Type B pancreatic cell (in vitro differentiated cells): ENCODE data around the gene SMS. TPM values are rescaled to one million over a fixed set of nuclear protein-coding genes. Genes with fewer than 3 reads are reported as not detected.

Experiments
- DNase-seq: peaks from one replicate; pipeline ENCODE4 v3.0.0; 2021; ENCODE audit warnings: mixed read lengths; ENCODE audit not compliant: unreplicated experiment; ENCODE audit errors: extremely low spot score
- H3K27ac Mint-ChIP-seq: 2 replicates; pipeline ENCODE4 v1.8.0; 2021; ENCODE audit warnings: mild to moderate bottlenecking, mixed read lengths
- H3K27me3 Mint-ChIP-seq: 2 replicates; pipeline ENCODE4 v1.8.0; 2021; ENCODE audit warnings: mixed read lengths
- H3K36me3 Mint-ChIP-seq: 2 replicates; pipeline ENCODE4 v1.8.0; 2021; ENCODE audit warnings: mixed read lengths
- H3K4me1 Mint-ChIP-seq: one replicate; pipeline ENCODE4 v1.8.0; 2021; ENCODE audit warnings: mixed read lengths; ENCODE audit not compliant: unreplicated experiment
- H3K4me3 Mint-ChIP-seq: 2 replicates; pipeline ENCODE4 v1.8.0; 2021; ENCODE audit warnings: mild to moderate bottlenecking, mixed read lengths
- H3K9me3 Mint-ChIP-seq: 2 replicates; pipeline ENCODE4 v1.8.0; 2021; ENCODE audit warnings: mixed read lengths
- total RNA-seq: library from RNA; stranded (reverse); gene quantifications from 2 replicates; pipeline ENCODE4 v1.2.1, GENCODE V29; 2021; ENCODE audit warnings: low replicate concordance
- TF ChIP-seq, protein P1 (sequence below): fragments of 200-600 bp; sonication (generic); conservative IDR thresholded peaks from 2 replicates; pipeline ENCODE4 v1.5.0; 2021; ENCODE audit warnings: antibody characterized with exemption, mild to moderate bottlenecking

The SMS gene
- total RNA-seq, 1 donor from 2014 or later = 138 TPM

DNA sequence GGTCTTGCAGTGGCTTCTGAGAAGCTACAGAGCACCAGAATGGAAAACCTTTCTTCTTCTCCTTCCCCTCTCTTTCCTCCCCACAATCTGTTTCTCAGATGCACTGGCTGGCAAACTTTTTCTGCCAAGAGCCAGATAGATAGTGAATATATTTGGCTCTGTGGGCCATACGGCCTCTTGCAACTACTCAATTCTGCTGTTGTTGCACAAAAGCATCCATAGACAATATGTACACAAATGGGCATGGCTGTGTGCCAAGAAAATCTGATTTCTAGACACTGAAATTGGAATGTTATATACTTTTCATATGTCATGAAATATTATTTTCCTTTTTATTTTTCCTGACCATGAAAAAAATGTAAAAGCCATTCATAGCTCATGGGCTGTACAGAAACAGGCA lies 94.7 kb downstream of the SMS start:
- Mint-ChIP-seq H3K27me3 (no peaks in the 10 kb centered on the region), H3K36me3 (no peaks in the 10 kb centered on the region), H3K27ac (no peak overlapping the region), H3K4me1 (no peaks in the 10 kb centered on the region), H3K9me3 (no peaks in the 10 kb centered on the region), H3K4me3 (no peak overlapping the region)
- DNase-seq = no peak
- TF ChIP-seq, protein P1, sequence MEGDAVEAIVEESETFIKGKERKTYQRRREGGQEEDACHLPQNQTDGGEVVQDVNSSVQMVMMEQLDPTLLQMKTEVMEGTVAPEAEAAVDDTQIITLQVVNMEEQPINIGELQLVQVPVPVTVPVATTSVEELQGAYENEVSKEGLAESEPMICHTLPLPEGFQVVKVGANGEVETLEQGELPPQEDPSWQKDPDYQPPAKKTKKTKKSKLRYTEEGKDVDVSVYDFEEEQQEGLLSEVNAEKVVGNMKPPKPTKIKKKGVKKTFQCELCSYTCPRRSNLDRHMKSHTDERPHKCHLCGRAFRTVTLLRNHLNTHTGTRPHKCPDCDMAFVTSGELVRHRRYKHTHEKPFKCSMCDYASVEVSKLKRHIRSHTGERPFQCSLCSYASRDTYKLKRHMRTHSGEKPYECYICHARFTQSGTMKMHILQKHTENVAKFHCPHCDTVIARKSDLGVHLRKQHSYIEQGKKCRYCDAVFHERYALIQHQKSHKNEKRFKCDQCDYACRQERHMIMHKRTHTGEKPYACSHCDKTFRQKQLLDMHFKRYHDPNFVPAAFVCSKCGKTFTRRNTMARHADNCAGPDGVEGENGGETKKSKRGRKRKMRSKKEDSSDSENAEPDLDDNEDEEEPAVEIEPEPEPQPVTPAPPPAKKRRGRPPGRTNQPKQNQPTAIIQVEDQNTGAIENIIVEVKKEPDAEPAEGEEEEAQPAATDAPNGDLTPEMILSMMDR = no peak

DNA sequence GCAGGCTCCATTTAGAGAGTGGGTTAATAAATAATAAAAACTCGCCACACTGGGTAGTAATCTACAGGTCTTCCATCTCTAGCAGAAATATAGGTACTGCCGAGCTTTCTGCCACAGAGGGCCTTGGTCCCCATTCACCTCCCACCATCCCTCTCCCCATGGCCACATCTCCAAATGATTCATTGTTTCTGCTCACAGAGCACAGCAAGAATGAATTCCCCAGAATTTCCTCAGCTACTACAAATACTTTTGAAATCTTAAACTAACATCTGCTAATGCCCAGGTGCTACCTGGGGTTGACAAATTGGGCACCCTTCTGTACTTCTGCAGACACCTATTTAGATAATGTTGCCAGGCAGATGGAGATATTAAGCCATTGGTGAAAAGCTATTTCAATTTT lies 96.7 kb downstream of the SMS start:
- TF ChIP-seq, protein P1 = no peak
- Mint-ChIP-seq H3K27ac (no peak overlapping the region), H3K36me3 (no peaks in the 10 kb centered on the region), H3K4me3 (no peak overlapping the region), H3K4me1 (peaks cover 5% of the 10 kb centered on the region), H3K27me3 (no peaks in the 10 kb centered on the region), H3K9me3 (no peaks in the 10 kb centered on the region)
- DNase-seq = no peak

DNA sequence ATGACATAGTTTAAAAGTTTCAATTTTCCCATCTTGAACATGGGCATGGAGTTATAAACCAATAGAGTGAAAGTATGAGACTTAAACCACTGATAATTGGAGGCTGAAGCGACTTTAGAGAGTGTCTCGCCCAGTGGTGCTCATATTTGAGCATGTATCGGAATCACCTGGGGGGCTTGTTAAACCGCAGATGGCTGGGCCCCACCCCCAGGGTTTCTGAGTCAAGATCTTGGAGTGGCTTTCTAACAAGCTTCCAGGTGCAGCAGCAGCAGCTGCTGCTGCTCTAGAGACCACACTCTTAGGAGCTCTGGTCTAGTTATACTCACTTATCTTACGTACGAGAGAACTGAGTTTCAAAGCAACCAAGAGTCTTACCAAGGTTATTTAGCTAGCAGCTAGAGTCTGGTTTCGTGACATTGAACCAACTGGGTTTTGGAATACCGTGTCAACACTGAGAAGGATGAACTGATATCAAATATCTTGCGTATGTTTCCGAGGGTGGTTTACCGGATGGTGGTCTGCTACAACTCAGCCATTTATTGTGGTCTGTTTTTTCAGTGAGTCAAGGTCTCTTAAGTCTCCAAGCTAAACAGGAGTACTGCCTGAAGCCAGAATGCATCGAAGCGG lies 97.5 kb downstream of the SMS start:
- Mint-ChIP-seq H3K27me3 (no peaks in the 10 kb centered on the region), H3K36me3 (no peaks in the 10 kb centered on the region)
- no peak for DNase-seq

DNA sequence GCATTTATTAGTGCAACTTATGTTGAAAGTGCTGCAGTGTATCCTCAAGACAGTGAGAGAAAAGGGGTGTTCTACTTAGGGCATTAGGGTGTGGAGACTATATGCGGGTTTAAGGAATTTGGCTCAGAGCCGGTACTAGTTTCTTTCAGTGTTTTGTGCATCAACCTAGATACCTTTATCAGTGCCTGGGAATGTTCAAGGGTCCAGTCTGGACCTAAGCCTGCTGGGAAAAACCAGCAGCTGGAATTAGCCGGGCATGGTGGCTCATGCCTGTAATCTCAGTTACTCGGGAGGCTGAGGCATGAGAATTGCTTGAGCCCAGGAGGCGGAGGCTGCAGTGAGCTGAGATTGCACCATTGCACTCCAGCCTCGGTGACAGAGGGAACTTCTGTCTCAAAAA lies 99.0 kb downstream of the SMS start:
- Mint-ChIP-seq H3K27ac (no peak overlapping the region), H3K36me3 (no peaks in the 10 kb centered on the region), H3K4me1 (peaks cover 12% of the 10 kb centered on the region), H3K27me3 (no peaks in the 10 kb centered on the region), H3K9me3 (peaks cover 3% of the 10 kb centered on the region), H3K4me3 (no peak overlapping the region)
- DNase-seq = no peak
- TF ChIP-seq, protein P1 = no peak

More for the DNA sequence above, 97.5 kb downstream of the SMS start:
- Mint-ChIP-seq H3K27ac (no peak overlapping the region), H3K4me3 (no peak overlapping the region), H3K4me1 (peaks cover 5% of the 10 kb centered on the region), H3K9me3 (no peaks in the 10 kb centered on the region)
- TF ChIP-seq, protein P1 = no peak

DNA sequence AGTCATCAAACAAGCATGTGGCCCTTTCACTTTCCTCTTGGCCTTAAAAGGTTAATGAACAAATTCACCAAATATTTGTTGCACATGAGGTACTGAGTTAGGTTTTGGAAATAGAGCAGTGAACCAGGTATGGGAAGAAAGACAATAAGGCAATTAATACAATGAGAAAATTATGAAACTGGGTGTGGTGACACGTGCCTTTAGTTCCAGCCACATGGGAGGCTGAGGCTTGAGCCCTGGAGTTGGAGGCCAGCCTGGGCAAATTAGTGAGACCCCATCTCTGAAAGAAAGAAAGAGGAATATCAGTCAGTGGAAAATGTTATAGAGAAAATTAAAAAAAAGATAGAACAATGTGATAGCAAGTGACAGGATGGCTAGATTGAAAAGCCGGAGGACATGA lies 99.7 kb downstream of the SMS start:
- no peaks in the 10 kb centered on the region for H3K36me3 Mint-ChIP-seq
- H3K9me3 Mint-ChIP-seq = peaks cover 3% of the 10 kb centered on the region
- no peaks in the 10 kb centered on the region for H3K27me3 Mint-ChIP-seq
- no peak for DNase-seq
- H3K4me1 Mint-ChIP-seq = peaks cover 12% of the 10 kb centered on the region
- TF ChIP-seq, protein P1 = no peak
- no peak overlapping the region for H3K4me3 Mint-ChIP-seq
- H3K27ac Mint-ChIP-seq = no peak overlapping the region
